Fibroblast of the aortic adventitia (primary cell): ENCODE measurements around the gene TSC2. TPM values are rescaled to one million over a fixed set of nuclear protein-coding genes. Genes with fewer than 3 reads are reported as not detected.

Experiments
- DNase-seq: peaks from one replicate; pipeline ENCODE4 v3.0.0-alpha.2; 2010; ENCODE audit warnings: low read depth
- H3K4me3 ChIP-seq: 2 replicates; pipeline ENCODE4 v1.5.1; 2011; ENCODE audit warnings: low read depth, mild to moderate bottlenecking, control low read depth, low read length, moderate library complexity
- CTCF ChIP-seq: IDR thresholded peaks from 2 replicates; pipeline ENCODE4 v1.5.1; 2011; ENCODE audit warnings: mild to moderate bottlenecking, low read length, control low read depth, inconsistent platforms; ENCODE audit not compliant: insufficient read depth
- total RNA-seq: library from RNA; depleted of rRNA; stranded (reverse); fragments of >200 nt; gene quantifications from 2 replicates; pipeline ENCODE4 v1.2.3, GENCODE V29; 2012; ENCODE audit warnings: low replicate concordance

TSC2 gene
- total RNA-seq, 1 donor = 58.7 TPM

DNA sequence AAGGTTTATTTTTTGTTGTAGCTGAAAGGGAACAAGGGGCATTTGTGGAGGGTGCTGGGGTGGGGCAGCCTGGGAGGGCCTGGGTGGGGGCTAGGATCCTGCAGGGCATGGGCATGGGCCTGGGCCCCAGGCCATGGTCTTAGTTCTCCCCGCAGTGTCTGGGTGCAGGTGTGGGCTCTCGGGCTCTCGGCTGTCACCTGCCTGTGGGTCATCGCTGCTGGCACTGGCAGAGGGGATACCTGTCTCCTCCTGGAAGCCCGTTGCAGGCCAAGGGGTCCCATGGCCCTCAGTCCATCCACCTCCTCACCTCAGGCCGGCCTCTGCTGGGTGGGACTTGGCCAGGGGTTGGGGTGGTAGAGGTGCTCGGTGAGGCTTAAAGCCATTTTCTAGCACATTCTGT is 30.3 kb downstream of the TSC2 start:
- TF ChIP-seq CTCF = no peak
- no peak for DNase-seq

DNA sequence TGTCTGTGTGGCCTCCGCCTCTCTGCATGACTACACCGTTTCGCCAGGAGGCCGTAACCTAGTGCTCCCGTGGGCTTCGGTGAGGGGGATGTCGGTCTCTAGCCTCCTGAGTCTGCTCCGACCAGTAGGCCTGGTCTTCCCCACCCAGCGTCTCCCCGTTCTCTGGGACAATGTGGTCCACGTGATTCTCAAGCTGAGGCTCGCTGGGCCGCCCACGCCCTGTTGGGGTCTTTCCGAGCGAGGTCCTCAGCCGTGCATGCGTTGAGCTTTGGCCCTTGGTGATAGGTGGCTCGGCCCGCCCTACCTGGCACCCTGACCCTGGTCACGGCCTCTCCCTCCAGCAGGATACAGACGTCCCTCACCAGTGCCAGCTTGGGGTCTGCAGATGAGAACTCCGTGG is 30.9 kb downstream of the TSC2 start:
- TF ChIP-seq CTCF = no peak
- H3K4me3 ChIP-seq = no peak overlapping the region
- DNase-seq = no peak

More for the DNA sequence above, 30.3 kb downstream of the TSC2 start:
- H3K4me3 ChIP-seq = no peak overlapping the region

- no peak for DNase-seq
- no peak for TF ChIP-seq CTCF
- no peak overlapping the region for H3K4me3 ChIP-seq
Observed at GRCh38 chr16:2079311-2079800, 31.6 kb downstream of the TSC2 start.

GRCh38 chr16:2079991-2080390 is 32.2 kb downstream of the TSC2 start:
- TF ChIP-seq CTCF = no peak
- DNase-seq = no peak
- H3K4me3 ChIP-seq = no peak overlapping the region

GRCh38 chr16:2081201-2082084 is 33.7 kb downstream of the TSC2 start:
- DNase-seq = no peak
- no peak for TF ChIP-seq CTCF
- no peak overlapping the region for H3K4me3 ChIP-seq

DNA sequence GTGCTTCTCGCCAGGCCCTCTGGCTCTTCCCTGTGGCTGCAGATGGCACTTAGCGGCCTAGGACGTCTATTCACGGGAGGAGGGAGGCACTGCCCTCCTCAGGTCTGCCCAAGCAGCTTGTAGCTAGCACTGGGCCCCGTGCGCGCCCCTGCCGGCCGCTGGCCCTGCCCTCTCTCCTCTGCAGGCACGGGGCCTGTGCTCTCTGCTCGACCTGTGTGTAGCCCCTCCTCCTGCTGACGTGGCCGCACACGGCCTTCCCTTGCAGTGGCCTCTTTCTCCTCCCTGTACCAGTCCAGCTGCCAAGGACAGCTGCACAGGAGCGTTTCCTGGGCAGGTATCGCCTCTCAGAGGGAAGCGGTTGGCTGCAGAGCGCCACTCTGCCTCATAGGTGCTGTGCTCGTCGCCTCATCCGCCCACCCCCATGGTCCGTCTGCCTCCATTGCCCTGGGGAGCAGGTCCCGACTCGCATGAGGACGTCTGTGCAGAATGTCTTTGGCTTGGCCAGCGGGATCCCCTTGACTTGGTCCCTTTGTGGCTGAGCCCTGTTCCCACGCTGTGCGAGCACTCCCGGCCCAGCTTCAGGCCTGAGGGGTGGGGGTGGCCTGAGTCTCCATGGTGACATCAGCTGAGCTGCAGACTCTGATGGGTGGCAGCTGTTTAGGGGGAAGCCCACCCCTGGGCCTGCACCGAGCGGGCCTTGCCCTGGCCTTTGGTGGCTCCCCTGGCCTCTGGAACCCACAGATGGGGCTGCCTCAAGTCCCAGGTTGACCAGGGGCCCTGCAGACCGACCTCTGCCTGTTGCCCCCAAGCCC is 34.6 kb downstream of the TSC2 start:
- no peak for DNase-seq
- no peak for TF ChIP-seq CTCF
- no peak overlapping the region for H3K4me3 ChIP-seq
